Right lobe of liver (tissue), 6 donors: ENCODE data around the gene ERC2. TPM values are rescaled to one million over a fixed set of nuclear protein-coding genes. Genes with fewer than 3 reads are reported as not detected.
"Not testable (repeated sequence)": the region's sequence is repeated elsewhere in the genome, so short reads cannot be mapped to it uniquely, and the experiment has no call there.

Experiments
- ATAC-seq, 4 donors: fragments of 200-7000 bp; cut with Tn5 transposase; one replicate each; pipeline ENCODE4 v1.9.1; 2020; ENCODE audit warnings: mild to moderate bottlenecking in 4 of 4, moderate library complexity in 4 of 4
- DNase-seq, 3 donors: peaks; one replicate each; pipeline ENCODE4 v3.0.0-alpha.2; 2020
- H3K27ac ChIP-seq, 3 donors: fragments of 200-600 bp; one replicate each; pipeline ENCODE4 v1.8.0; 2022
- H3K27me3 ChIP-seq, 2 donors: fragments of 200-600 bp; one replicate each; pipeline ENCODE4 v1.8.0; 2022
- H3K36me3 ChIP-seq, 4 donors: fragments of 200-600 bp; sonication (generic) in 1 of 4; one replicate each; pipeline versions ENCODE4 v1.5.1 to v1.8.0; 2017 to 2022; ENCODE audit warnings: control low read depth in 1 of 4
- H3K4me1 ChIP-seq, 4 donors: fragments of 200-600 bp; sonication (generic) in 1 of 4; one replicate each; pipeline versions ENCODE4 v1.5.1 to v1.8.0; 2017 to 2022; ENCODE audit warnings: control low read depth in 1 of 4
- H3K4me3 ChIP-seq, 3 donors: fragments of 200-600 bp; one replicate each; pipeline ENCODE4 v1.8.0; 2022
- H3K9me3 ChIP-seq, 4 donors: fragments of 200-600 bp; sonication (generic) in 1 of 4; one replicate each; pipeline versions ENCODE4 v1.5.1 to v1.8.0; 2017 to 2022; ENCODE audit warnings: control low read depth in 1 of 4
- POLR2A ChIP-seq: fragments of 450-650 bp; IDR thresholded peaks from one replicate; pipeline ENCODE4 v1.6.1; 2017; ENCODE audit warnings: antibody characterized with exemption, mild to moderate bottlenecking
- WGBS: methylation state at CpG from one replicate; pipeline ENCODE4 v1.1.6; 2018; ENCODE audit warnings: low coverage, low lambda C conversion rate; ENCODE audit not compliant: insufficient coverage; ENCODE audit errors: missing lambda C conversion rate; 5-methylcytosine and 5-hydroxymethylcytosine counted together
- intact Hi-C, 2 donors: fragments of 100-400 bp; cut with DNase I; formaldehyde crosslinking; loops; one replicate each; pipeline versions ENCODE4 v1.11.2 to v1.14.1; 2022
- total RNA-seq, 6 experiments: library from RNA; depleted of rRNA in 2 of 6; stranded (reverse); fragments of >200 nt in 2 of 6; fragmentation: NEBNext Ultra II Directional in 3 of 6; extraction: Animal tissue kit (Norgen Biotek cat#: 25700) in 3 of 6; gene quantifications; one replicate each; pipeline versions ENCODE4 v1.1.0 to v1.2.4, GENCODE V29; 2016 to 2023
- TF ChIP-seq, protein P1 (sequence below), 4 donors: fragments of 200-600 bp in 3 of 4; fragments of 450-650 bp in 1 of 4; IDR thresholded peaks; one replicate each; pipeline versions ENCODE4 v1.5.1 to v1.8.0; 2016 to 2022; ENCODE audit warnings: antibody characterized with exemption in 4 of 4, mild to moderate bottlenecking in 2 of 4
- donor health status: DM: no; HTN: yes; CAD: no.
- donor health status: DM: no; HTN: no; CAD: no.
- donor health status: DM: no; HTN: no; CAD: no.
- donor health status: DM: no; HTN: yes; CAD: no.
- donor health status: DM: no; HTN: yes; CAD: no.

ERC2 gene
- total RNA-seq, 6 experiments from 2014 or later = not detected

DNA sequence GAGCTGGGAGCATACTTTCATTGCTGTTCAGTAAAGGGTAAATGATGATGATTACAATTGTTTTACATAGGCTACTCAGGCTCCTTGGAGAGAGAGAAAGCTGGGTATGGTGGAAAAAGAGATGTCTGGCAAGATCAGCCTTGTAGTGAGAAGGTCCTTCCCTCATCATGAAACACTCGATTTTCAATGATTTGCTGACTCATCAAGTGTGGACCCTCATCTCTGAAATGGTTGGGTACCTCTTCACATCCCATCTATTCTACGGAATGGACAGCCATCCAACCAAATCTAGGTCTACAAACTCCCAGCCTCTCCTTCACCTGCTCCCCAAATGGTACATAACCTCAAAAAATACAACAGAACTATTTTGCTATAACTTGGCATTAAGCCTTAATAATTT, 610.6 kb downstream of the ERC2 start:
- Histone ChIP-seq H3K9me3 (no peaks in the 10 kb centered on the region), H3K27ac (no peak overlapping the region), H3K4me1 (no peaks in the 10 kb centered on the region), H3K27me3 (no peaks in the 10 kb centered on the region), H3K4me3 (no peak overlapping the region), H3K36me3 (no peaks in the 10 kb centered on the region)
- WGBS = 30% methylated on average over 1 of the region's 2 CpGs
- intact Hi-C loops = no loop called here
- TF ChIP-seq, protein P1, sequence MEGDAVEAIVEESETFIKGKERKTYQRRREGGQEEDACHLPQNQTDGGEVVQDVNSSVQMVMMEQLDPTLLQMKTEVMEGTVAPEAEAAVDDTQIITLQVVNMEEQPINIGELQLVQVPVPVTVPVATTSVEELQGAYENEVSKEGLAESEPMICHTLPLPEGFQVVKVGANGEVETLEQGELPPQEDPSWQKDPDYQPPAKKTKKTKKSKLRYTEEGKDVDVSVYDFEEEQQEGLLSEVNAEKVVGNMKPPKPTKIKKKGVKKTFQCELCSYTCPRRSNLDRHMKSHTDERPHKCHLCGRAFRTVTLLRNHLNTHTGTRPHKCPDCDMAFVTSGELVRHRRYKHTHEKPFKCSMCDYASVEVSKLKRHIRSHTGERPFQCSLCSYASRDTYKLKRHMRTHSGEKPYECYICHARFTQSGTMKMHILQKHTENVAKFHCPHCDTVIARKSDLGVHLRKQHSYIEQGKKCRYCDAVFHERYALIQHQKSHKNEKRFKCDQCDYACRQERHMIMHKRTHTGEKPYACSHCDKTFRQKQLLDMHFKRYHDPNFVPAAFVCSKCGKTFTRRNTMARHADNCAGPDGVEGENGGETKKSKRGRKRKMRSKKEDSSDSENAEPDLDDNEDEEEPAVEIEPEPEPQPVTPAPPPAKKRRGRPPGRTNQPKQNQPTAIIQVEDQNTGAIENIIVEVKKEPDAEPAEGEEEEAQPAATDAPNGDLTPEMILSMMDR (IDR thresholded peaks at IDR 0.05) = no peak
- no peak for TF ChIP-seq POLR2A
- no peak for ATAC-seq
- no peak for DNase-seq

DNA sequence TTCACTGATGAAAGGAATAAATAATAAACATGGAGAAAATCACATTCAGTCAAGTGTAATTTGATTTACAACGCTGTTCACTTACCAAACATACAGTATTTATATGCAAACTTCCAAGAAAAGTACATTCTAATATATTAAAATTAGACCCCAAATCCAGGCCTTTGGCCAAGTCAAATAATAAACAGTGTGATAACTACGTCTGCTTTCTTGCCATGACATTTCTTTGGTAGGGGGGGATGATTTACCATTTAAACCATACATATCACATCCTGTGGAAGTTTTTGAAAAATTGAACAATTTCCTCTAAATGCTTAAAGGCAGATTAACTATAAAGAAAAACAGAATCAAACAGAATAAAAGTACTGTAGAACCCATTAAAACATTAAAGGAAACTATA, 613.0 kb downstream of the ERC2 start:
- Histone ChIP-seq H3K4me3 (no peak overlapping the region), H3K27me3 (no peaks in the 10 kb centered on the region), H3K36me3 (no peaks in the 10 kb centered on the region), H3K4me1 (no peaks in the 10 kb centered on the region), H3K27ac (no peak overlapping the region), H3K9me3 (no peaks in the 10 kb centered on the region)
- ATAC-seq = no peak
- 62% methylated on average over 2 of the region's 2 CpGs for WGBS
- intact Hi-C loops = no loop called here
- TF ChIP-seq, protein P1 (IDR thresholded peaks at IDR 0.05) = no peak
- TF ChIP-seq POLR2A = no peak
- no peak for DNase-seq

DNA sequence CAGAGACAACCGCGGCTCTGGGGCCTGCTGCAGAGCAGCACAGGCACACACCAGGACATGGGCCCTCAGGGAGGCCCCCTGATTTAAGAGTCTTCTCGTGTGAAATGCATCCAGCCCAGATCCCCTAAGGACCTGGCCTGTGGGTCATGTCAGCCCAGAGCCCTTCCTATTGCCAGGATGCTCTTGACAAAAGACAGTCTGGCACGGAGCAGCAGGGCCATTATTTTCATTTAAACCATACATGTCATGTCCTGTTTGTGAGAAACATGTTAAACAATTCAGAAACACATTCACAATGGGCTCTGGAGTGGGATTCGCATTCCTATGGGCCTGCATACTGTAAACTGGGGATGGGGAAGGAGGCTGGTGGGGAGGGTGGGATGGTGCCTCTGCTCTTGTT, 613.8 kb downstream of the ERC2 start:
- Histone ChIP-seq H3K9me3 (no peaks in the 10 kb centered on the region), H3K27ac (no peak overlapping the region), H3K27me3 (no peaks in the 10 kb centered on the region), H3K4me3 (no peak overlapping the region), H3K4me1 (no peaks in the 10 kb centered on the region), H3K36me3 (no peaks in the 10 kb centered on the region)
- intact Hi-C loops = no loop called here
- no peak for ATAC-seq
- TF ChIP-seq, protein P1 (IDR thresholded peaks at IDR 0.05) = no peak
- 74% methylated on average over 5 of the region's 5 CpGs for WGBS
- DNase-seq = no peak

DNA sequence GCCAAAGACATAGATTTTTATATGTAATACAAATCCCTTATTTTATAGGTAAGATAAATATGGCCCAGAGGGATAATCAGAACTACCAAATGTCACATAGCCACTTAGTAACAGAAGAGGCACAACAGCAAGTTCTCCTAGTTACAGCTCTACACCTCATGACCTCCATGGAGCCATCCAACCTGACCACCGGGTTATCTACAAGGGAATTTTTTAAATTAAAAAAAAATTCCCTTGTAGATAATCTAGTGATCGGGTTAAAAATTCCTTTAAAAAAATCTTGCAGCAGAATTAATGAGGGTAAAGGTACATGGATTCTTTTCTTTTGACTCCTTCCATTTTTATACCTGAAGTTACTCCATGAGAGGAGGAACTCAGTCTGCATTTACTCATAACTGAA, 615.9 kb downstream of the ERC2 start:
- DNase-seq = no peak
- 83% methylated on average over 2 of the region's 2 CpGs for WGBS
- H3K9me3 ChIP-seq = no peaks in the 10 kb centered on the region
- no peaks in the 10 kb centered on the region for H3K4me1 ChIP-seq
- no peak for ATAC-seq
- no peaks in the 10 kb centered on the region for H3K27me3 ChIP-seq
- no peak overlapping the region for H3K4me3 ChIP-seq
- no peaks in the 10 kb centered on the region for H3K36me3 ChIP-seq
- TF ChIP-seq POLR2A = no peak
- TF ChIP-seq, protein P1 (IDR thresholded peaks at IDR 0.05) = no peak
- intact Hi-C loops = no loop called here
- H3K27ac ChIP-seq = no peak overlapping the region

DNA sequence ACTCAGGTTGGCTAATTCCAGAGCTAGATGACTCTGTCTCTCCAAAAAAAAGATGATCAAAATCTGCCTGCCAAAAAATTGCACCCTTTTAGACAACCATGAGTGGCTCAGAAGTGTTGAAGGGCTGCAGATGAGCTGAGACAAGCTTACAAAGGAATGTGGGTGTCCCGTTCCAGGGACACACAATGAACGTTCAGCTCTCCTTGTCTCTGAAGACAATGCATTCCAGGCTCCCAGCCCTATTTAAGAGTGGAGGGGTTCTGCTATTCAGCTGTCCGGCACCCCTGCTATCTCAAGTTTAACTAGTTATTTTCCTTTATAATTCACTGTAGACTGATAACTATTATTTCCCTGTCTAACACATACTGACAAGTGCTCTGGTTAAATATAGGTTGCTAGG, 626.1 kb downstream of the ERC2 start:
- DNase-seq (no peak), ATAC-seq (no peak)
- 21% methylated on average over 3 of the region's 3 CpGs for WGBS
- Histone ChIP-seq H3K27me3 (no peaks in the 10 kb centered on the region), H3K9me3 (no peaks in the 10 kb centered on the region), H3K4me1 (no peaks in the 10 kb centered on the region), H3K36me3 (no peaks in the 10 kb centered on the region), H3K4me3 (no peak overlapping the region), H3K27ac (no peak overlapping the region)
- intact Hi-C loops = no loop called here
- TF ChIP-seq, protein P1 (IDR thresholded peaks at IDR 0.05) = no peak
- TF ChIP-seq POLR2A = no peak

DNA sequence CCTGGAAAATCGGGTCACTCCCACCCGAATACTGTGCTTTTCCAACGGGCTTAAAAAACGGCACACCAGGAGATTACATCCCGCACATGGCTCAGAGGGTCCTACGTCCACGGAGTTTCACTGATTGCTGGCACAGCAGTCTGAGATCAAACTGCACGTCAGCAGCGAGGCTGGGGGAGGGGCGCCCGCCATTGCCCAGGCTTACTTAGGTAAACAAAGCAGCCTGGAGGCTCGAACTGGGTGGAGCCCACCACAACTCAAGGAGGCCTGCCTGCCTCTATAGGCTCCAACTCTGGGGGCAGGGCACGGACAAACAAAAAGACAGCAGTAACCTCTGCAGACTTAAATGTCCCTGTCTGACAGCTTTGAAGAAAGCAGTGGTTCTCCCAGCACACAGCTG, 636.4 kb downstream of the ERC2 start:
- H3K4me3 ChIP-seq, ATAC-seq, DNase-seq, H3K27me3 ChIP-seq, intact Hi-C loops, H3K27ac ChIP-seq, H3K36me3 ChIP-seq, H3K9me3 ChIP-seq, H3K4me1 ChIP-seq: not testable (repeated sequence)
- WGBS = no CpG with 5 or more reads among the region's 13 CpGs
